ENCODE data around the gene SH2D1B.

Gene SH2D1B

DNA sequence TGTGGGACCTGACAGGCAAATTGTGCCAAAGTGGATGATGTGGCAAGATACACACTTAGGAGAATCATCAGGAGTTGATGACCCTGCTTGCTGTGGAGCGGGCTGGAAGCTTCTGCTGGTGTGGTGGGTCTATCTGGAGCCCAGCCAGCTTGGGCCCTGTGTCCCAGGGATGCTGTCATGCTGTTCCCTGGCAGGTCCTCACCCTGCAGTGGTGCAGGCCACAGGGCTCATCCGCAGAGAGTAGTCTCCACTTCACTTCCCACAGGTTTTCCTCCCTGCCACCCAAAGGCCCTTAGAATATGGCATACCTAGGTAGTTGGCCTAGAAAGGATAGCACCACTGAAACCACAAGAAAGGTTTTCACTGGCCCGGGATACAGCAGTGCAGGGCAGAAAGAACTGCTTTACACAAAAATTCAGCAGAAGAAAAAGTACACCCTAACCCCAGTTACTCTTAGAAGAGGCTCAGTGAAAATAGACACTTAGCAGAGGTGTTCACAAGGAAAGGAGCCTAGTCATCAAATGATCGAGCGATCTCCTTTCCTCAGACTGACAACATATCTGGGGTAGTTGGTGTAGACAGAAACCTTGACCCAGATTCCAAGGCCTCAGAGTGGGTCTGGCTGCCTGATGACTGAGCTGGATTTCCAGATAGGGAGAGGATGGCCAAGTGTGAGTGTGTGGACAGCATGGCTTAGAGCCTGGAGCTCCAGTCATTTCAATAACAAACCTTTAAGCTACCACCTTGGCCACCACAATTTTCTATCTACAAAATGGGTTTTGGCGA, 31.7 kb downstream of the SH2D1B start:
- DNase-seq: no peak

DNA sequence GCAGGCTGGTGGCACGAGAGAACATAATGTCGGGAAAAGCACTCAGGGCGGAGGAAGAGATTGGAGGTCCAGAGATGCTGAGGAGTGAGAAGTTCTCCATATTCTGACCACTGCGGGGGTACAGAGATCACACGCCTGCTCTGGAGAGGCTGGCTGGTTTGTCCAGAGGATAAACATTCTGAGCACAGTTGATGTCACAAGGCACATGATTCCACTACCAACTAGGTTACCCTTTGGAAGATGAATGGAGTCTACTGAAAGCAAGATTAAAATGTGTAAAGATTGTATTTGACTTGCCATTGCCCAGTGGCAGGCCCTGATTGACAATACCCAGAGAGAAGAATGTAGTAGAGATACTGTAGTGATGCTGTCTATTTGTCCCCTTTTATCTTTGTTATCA, 35.2 kb downstream of the SH2D1B start, which contains the start of gene SPATA46:
SPATA46 (minus strand) TSS at position 164 of the 400 bp plus-strand sequence; CDS start at position 100, 64 bp downstream.
- no peak for DNase-seq

DNA sequence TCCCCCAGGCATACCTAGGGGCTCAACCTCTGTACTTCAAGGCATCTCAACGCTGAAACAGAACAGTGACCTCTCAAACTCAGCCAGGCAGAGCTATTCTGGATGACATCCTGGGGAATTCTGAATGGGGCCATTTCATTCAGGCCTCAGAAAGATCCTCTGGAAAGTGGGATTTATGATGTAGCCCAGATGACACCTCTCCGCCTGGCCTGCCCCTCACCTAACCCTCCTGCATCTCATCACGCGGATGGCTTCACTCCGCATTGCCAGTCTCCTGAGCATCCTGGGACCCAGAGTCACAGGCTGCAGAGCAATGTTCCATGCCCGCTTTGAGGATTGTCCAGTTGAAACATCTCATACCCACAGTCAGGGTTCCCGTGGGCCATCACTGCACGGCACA, 36.5 kb downstream of the SH2D1B start:
- no peak for DNase-seq

DNA sequence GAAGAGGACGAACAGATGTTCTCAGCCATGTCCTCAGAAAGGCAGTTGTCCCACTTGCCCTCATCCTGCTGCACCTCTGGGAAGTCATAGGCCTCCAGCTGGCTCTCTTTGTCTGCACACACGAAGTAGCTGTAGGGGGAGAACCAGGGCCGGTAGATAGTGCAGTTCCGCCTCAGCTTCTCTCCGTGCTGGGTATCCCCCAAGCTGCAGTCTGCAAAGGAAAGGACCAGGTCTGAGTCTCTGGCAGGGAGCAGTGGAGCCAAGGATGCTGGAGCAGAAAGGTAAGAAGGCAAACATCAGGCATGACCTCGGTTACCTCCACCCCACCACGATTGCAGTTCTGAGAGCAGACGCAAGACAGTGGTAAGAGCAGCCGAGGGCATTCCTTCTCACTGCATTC, 37.5 kb downstream of the SH2D1B start:
- no peak for DNase-seq

DNA sequence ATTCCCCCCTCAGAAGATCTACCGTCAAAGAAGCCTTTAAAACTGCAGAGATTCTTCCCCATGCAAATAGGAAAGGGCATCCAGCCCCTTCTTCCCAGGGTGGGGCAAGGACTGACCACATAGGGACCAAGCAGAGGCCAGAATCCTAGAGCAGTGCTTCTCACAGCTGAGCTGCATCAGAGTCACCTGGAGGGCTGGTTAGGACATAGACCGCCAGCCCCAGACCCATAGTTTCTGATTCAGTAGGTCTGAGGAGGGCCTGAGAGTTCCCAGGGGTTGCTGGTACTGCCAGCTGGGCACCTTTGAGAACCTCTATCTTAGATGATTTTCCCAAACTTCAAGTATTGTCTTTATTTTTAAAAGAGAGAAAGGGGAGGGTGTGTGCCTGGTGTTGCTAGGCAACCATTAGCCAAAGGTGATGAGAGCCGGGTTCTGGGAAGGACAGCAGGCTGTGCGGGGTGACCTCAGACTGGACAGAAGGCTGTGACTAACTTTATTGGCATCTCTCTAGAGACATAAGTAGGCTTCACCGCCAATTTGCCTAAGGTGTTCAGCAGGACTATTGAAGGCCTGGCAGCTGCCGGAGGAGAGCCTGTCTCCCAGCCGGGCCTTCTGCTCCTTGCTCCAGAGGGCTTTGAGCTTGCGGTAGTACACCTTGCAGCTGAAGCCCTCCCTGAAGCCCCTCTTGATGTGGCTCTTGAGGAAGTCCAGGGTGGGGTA, 38.2 kb downstream of the SH2D1B start:
- DNase-seq: no peak

DNA sequence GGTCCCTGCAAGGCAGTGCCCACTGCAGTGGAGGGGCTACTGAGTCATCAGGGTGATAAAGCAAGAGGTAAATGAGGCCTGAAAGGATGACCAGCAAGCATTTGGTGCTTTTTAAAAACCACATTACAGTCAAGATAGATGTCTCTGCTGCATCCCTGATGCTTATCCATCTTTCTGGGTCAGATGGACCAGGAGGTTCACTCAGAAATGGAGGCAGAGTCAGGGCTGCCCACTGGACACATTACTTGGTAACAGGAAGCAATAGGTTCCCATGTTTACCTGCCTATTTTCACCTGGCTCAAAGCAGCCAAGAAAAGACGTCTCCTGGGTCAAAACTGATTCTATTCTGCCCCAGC, 38.9 kb downstream of the SH2D1B start:
- DNase-seq: no peak

DNA sequence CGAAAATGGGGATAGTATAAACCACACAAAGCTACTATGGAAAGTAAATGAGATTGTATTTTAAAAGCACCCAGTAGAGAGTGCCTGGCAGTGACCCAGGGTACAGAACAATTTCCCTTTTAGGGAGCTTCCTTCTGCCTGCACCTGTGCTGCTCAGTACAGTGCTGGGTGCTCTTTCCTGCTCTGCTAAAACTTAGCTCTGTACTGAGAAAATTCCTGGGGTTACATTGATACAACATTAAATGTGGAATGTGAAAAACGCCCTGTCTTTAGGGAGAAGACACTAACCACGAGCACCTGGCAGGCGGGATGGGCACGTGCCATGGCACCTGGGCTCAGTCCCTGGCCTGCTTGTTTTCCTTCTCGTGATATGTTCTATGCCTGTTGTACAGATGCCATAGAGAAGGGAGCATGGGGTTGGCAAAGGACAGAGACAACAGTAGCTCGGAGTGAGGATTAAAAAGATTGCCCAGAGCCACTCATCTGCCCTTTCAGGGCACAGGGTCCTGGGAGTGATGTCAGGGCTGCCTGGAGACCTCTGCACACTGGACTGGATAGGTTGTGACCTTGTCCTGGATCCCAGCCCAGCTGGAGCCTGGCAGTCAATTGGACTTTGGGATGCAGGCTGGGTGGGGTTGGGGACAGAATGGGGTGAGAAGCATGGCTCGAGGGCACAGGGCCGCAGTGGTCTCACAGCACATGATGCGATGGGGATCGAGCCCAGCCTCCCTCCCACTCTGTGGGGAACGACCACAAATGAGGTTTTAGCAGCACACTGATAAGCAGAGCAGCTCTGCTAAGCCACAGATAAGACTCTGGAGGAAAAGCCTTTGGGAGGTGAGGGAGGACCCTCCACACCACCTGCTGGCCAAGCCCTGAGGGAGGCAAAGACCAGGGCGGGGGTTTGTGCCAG, 39.5 kb downstream of the SH2D1B start:
- no peak for DNase-seq

DNA sequence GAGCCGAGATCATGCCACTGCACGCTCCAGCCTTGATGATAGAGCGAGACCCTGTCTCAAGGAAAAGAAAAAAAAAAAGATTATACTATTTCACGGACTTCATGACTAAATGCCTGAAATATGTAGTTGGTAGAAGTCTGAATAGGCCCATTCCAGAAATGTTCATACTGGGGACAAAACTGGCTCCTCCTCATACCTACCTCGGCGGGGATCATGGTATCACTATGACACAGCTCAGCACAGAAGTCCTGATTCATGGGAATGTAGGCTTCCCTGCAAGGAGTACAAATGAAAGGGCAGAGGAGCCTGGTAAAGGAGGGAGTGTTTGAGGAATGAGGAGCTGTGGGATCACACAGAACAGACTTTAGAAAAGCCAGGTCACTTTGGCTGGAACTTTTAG, 40.3 kb downstream of the SH2D1B start:
- DNase-seq: no peak

DNA sequence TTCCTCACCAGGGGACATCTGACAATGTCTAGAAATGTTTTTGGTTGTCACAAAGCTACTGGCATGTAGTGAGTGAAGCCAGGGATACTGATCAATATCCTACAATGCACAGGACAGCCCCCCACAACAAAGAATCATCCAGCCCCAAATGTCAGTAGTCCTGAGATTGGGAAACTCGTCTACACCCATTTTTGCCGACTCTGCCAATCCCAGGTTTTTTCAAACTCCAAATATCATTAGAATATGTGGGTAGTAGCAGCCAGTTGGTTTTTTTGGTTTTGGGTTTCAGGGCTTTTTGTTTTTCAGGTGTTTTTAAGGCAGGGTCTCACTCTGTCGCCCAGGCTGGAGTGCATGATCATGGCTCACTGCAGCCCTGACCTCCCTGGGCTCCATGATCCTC, 41.2 kb downstream of the SH2D1B start:
- DNase-seq: no peak

DNA sequence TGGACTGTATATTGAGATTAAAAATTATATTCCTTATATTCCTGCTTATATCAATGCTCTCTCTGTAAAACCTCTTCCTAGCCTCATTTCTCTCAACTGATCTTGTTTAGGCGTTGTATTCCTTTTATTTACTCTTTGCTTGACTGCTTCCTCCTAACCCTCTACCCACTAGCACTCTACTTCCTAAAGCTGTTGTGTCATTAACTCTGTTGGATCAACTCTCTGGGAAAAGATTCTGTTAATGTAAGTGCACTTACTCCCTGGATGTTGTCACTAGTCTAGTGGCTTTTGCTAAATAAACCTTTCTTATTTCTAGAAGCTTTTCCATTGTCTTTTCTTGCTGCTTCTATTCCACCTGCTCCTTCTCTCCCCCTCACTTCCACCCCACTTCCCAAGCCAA, 41.8 kb downstream of the SH2D1B start:
- DNase-seq: no peak

DNA sequence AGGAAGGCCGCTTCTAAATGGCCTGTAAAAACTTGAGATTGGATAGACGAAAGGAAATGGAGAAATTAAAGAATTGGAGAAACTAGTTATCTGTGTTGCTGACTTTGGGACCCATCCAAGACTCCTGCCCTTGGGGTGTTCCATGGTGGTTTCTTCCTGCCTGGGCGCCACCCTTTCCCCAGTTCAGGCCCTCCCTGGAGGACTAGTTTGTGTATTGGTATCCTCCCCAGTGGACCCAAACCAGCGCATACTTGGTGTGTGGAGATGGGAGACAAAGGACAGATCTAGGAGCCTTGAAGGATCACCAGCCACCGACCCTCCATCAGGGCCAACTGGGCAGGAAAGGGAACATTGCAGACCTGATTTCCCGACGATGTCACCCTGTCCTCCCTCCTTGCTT, 42.4 kb downstream of the SH2D1B start:
- DNase-seq: no peak

DNA sequence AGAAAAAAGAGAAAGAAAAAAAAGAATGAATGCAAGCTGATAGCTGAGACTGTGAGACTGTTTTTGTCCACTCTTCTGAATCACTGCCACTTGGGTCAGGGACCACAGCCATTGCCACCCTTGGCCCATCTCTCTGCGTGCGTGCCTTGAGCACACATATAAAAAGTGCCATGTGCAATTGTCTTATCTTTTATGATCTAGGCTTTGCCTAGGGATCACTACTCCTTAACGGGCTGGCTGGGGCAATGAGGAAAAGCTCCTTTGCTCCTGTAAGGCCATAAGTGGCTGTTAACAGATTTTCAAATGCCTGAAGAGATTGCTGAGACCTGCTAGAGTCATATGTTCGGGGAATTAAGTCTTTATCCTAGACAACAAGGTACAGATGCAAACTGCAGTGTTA, 43.5 kb downstream of the SH2D1B start:
- DNase-seq: no peak

DNA sequence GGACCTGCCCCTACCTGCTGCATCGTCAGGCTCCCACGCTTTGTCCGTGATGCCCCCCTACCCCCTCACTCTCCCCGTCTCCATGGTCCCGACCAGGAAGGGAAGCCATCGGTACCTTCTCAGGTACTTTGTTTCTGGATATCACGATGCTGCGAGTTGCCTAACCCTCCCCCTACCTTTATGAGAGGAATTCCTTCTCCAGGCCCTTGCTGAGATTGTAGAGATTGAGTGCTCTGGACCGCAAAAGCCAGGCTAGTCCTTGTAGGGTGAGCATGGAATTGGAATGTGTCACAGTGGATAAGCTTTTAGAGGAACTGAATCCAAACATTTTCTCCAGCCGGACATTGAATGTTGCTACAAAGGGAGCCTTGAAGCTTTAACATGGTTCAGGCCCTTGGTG, 44.2 kb downstream of the SH2D1B start:
- no peak for DNase-seq

DNA sequence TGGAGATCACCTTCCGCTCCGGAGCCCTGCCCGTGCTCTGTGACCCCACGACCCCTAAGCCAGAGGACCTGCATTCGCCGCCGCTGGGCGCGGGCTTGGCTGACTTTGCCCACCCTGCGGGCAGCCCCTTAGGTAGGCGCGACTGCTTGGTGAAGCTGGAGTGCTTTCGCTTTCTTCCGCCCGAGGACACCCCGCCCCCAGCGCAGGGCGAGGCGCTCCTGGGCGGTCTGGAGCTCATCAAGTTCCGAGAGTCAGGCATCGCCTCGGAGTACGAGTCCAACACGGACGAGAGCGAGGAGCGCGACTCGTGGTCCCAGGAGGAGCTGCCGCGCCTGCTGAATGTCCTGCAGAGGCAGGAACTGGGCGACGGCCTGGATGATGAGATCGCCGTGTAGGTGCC, 44.9 kb downstream of the SH2D1B start:
- no peak for DNase-seq

DNA sequence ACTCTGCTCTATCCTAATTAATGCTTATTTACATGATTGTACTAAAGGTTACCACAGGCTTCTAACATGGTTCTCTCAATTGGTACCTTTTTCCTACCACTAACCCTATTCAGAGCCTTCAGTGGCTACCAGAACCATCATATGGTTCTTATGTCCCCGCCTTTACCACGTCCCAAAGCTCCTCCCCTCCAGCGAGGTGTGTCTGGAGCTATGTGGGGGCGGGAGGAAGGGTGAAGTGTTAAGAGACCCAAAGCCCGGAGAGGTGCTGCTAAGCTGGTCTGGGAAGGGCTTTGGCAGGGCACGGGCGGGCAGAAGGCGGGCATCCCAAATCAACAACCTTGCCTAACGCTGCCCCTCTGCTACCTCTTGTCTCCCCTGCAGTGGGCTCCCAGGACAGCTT, 45.3 kb downstream of the SH2D1B start:
- DNase-seq: no peak

DNA sequence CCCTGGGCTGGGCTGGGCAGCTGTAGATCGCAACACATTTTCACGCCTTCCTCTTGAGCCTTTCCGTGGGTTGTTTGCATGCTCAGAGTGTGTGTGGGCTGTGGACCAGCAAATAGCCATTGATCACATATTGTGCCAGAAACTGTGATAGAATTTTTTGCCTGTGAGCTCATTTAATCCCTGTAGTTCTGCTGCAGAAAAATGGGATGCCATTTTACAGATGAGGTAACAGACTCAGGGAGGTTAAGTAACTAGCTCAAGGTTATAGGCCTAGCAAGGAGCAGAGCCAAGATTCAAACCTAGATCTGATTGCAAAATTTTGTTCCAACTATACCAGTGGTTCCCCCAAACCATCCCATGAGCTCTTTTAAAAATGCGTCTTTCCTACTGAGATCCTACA, 45.8 kb downstream of the SH2D1B start:
- no peak for DNase-seq

DNA sequence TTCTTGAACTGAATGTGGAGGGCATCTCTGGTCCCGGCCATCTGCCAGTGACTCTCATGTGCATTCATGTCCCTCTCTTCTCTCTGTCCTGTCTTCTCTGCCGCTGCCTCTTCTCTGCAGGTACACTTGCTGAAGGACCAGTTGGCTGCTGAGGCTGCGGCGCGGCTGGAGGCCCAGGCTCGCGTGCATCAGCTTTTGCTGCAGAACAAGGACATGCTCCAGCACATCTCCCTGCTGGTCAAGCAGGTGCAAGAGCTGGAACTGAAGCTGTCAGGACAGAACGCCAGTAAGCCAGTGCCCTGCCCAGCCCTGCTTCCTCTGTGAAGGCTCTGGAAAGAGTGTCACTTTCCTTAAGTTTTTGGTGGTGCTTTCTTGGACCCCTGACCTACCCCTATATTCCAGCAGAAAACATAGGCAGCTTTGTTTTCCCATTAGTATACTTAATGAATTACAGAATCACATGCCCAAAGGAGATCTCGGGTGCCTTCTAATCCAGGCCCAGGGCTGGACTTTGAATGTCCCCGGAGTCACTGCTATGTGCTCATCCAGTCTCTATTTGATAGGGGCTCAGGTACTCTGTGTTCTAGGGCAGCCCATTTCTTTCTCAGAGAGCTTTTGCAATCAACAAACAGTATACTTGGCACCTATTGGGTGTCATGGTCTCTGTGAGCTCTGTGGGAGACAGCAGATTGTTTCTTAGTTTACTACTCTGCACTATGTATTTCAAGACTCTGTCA, 46.5 kb downstream of the SH2D1B start:
- DNase-seq: no peak

DNA sequence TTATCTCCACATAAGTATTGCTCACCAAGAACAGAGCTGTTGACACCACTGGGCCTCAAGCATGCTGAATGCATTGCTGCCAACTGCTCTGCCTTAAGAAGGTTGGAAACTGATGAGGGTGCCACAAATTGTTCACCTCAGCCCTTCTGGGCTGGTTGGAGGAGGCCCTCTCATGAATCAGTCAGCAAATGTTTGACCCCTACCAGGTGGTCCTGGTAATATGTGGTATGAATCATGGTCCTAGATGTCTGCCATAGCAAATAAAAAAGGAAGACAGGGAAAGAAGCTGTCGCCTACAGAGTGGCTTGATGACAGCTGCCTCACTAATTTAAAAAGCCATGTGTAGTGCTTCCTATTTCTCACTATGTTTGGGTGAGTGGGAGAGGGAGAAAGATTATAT, 47.4 kb downstream of the SH2D1B start:
- DNase-seq: no peak

DNA sequence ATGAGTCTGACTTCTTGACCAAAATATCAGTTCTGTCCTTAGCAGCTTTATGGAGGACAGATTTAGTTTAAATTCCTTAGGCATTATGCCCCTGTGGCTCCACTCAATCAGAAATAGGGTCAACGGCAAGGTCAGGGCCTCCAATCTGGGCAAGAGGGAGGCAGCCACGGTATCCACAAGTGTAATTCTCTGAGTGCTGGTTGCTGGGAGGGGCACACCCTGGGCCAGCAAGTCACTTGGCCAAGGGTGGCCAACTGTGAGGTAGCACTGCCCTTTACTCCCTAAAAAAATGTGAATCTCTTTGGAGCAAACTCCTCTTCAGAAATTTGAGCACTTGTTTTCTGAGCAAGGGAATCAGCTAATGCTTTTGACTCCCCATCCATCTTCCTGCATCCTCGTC, 48.1 kb downstream of the SH2D1B start:
- DNase-seq: no peak

DNA sequence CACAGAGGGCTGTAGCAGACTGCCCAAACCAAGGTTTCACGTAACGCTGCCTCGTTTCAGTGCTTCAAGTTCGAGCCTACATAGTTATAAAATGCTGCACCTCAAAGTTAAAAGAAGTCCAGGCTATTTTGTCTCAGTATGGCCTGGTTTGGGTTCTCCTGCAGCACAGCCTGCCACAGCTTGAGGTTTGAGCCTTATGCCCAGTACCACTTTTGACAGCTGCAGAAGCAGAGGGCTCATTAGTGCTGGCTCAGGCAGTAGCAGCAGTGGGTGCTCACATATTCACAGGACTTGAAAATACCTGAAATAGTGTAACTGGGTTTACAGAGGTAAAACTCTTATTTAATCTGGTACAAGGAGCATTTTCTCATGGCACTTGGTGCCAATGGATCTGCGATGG, 50.6 kb downstream of the SH2D1B start:
- no peak for DNase-seq

DNA sequence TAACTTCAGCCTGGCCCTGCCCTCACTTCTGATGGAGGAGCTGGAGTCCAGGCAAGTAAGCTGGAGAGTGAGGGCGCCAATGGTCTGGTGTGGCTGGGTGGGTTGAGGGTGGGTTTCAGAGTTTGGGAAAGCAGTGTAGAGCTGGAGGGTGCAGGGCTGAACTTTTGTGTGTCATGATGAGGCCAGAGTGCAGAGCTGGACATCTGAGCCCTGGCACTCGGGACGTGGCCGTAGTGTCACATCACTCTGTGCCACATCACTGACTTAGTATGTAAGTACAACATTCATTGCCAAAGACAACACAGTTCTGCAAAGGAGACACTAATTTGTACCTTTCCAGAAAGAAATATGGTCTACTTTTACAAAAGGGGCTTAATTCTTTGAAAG, 51.1 kb downstream of the SH2D1B start:
- DNase-seq: no peak

DNA sequence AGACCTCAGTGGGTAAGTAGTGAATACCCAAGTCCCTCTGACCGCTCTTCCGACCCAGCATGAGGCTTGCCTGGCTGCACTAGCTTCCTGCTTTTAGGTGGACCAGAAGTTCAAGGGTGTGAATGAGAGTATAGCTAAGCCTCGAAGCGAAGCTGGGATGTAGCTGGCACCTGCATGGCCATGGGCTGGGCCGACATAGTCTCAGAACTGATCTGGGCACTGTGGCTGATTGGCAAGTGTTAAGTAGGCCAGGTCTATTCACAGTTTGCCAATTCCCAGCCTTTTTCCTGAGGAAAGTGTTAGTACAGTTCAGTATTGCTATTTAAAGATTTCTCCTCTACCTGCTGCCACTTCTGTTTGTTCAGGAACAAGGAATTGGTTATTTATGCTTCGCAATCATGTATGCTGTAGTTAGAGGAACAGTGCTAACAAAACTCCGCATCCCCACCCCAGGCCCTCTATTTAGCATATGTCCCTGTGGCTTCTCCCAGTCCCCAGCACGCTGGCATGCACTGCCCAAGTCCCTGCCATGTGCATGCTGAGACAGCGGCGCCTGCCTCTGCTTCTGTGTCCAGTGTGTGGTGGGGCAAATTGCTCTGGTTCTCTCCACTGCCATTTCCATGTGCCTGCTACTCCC, 51.6 kb downstream of the SH2D1B start:
- no peak for DNase-seq

Data from CD4-positive, alpha-beta T cell treated with Interleukin-4 for 4 hours (primary cell).